ENCODE measurements around the gene TCFL5.

Gene TCFL5

GRCh38 chr20:62838128-62838891, 23.3 kb downstream of the TCFL5 start:
- DNase-seq (ENCODE audit: insufficient read length, low spot score), result no peak
- no peak for FAIRE-seq
- no peak for TF ChIP-seq CTCF (IDR thresholded peaks at IDR 0.05; ENCODE audit: insufficient read depth, missing control alignments)

GRCh38 chr20:62837790-62838127, 23.9 kb downstream of the TCFL5 start:
- DNase-seq (ENCODE audit: insufficient read length, low spot score) (no peak), FAIRE-seq (no peak)
- TF ChIP-seq CTCF (IDR thresholded peaks at IDR 0.05; ENCODE audit: insufficient read depth, missing control alignments), result no peak

- FAIRE-seq, result no peak
- TF ChIP-seq CTCF (IDR thresholded peaks at IDR 0.05; ENCODE audit: insufficient read depth, missing control alignments), result no peak
These were observed 24.6 kb downstream of the TCFL5 start for GRCh38 chr20:62836967-62837490.

GRCh38 chr20:62835931-62836861, 25.4 kb downstream of the TCFL5 start:
- DNase-seq (ENCODE audit: insufficient read length, low spot score) (no peak), FAIRE-seq (no peak)
- TF ChIP-seq CTCF (IDR thresholded peaks at IDR 0.05; ENCODE audit: insufficient read depth, missing control alignments), result no peak

More at GRCh38 chr20:62836967-62837490, 24.6 kb downstream of the TCFL5 start:
- no peak for DNase-seq (ENCODE audit: insufficient read length, low spot score)

- DNase-seq (ENCODE audit: insufficient read length, low spot score) (no peak), FAIRE-seq (no peak)
- TF ChIP-seq CTCF (IDR thresholded peaks at IDR 0.05; ENCODE audit: insufficient read depth, missing control alignments), result no peak
These were observed 26.5 kb downstream of the TCFL5 start for GRCh38 chr20:62834967-62835730.

GRCh38 chr20:62832951-62833391, 28.7 kb downstream of the TCFL5 start:
- DNase-seq (ENCODE audit: insufficient read length, low spot score) (no peak), FAIRE-seq (no peak)
- TF ChIP-seq CTCF (IDR thresholded peaks at IDR 0.05; ENCODE audit: insufficient read depth, missing control alignments), result no peak
